GM12878 (cell line): ENCODE results near the gene CTSS.

Source experiments
- CTCF ChIP-seq, 3 experiments: IDR thresholded peaks in 2 of 3; conservative IDR thresholded peaks in 1 of 3; 2 replicates each; pipeline ENCODE4 v1.5.1; 2011; ENCODE audit warnings: low read depth in 3 of 3, low read length in 3 of 3, mild to moderate bottlenecking in 3 of 3, control low read depth in 2 of 3, moderate library complexity in 2 of 3, inconsistent platforms in 1 of 3, mixed read lengths in 1 of 3; ENCODE audit not compliant: control insufficient read depth in 2 of 3, insufficient read depth in 1 of 3; ENCODE audit errors: extremely low read depth in 1 of 3
- EGR1 ChIP-seq, 2 experiments: IDR thresholded peaks; 1 replicate in 1 of 2; 2 replicates in 1 of 2; pipeline ENCODE4 v1.6.1; 2011 to 2012; ENCODE audit warnings: low read depth in 2 of 2, low read length in 2 of 2, borderline replicate concordance in 1 of 2, mild to moderate bottlenecking in 1 of 2, moderate library complexity in 1 of 2
- MYC ChIP-seq: IDR thresholded peaks from 2 replicates; pipeline ENCODE4 v1.6.1; 2011; ENCODE audit warnings: mild to moderate bottlenecking, low read length, moderate library complexity, inconsistent platforms; ENCODE audit not compliant: insufficient read depth, insufficient replicate concordance, insufficient read length, severe bottlenecking
- ZBTB4 ChIP-seq: fragments of 450-650 bp; formaldehyde crosslinking; IDR thresholded peaks from 2 replicates; pipeline ENCODE4 v1.4.0; 2022; ENCODE audit warnings: mild to moderate bottlenecking, moderate library complexity

- TF ChIP-seq EGR1 (IDR thresholded peaks at IDR 0.05; ENCODE audit: borderline replicate concordance in 1 of 2, low read depth in 2 of 2, low read length in 2 of 2), result no peak
- TF ChIP-seq CTCF (IDR thresholded peaks at IDR 0.05 in 2 of 3, conservative IDR thresholded peaks at IDR 0.05 in 1 of 3; ENCODE audit: control insufficient read depth in 2 of 3, extremely low read depth in 1 of 3, insufficient read depth in 1 of 3, low read depth in 3 of 3, low read length in 3 of 3), result no peak
- TF ChIP-seq ZBTB4 (CRISPR knock-in tag), result no peak
- TF ChIP-seq MYC, result no peak
Measured at GRCh38 chr1:150775276-150775675, 9.7 kb upstream of the CTSS start.
